CD4-positive, CD25-positive, alpha-beta regulatory T cell (primary cell): ENCODE data around the gene FGD3. TPM values are rescaled to one million over a fixed set of nuclear protein-coding genes. Genes with fewer than 3 reads are reported as not detected.
"Not testable (repeated sequence)": the region's sequence is repeated elsewhere in the genome, so short reads cannot be mapped to it uniquely, and the experiment has no call there.

Experiments used
- ATAC-seq, 2 donors: fragments of 150-1000 bp; cut with Tn5 transposase; one replicate each; pipeline ENCODE4 v1.10.0; 2021; ENCODE audit warnings: low read depth in 2 of 2, moderate number of reproducible peaks in 2 of 2, moderate library complexity in 1 of 2
- DNase-seq, 3 donors: peaks; one replicate each; pipeline versions ENCODE4 v3.0.0 to v3.0.0-alpha.2; 2012 to 2022; ENCODE audit warnings: mixed read lengths in 1 of 3
- H3K27ac ChIP-seq: one replicate; pipeline ENCODE4 v1.7.0; 2013; ENCODE audit warnings: mild to moderate bottlenecking, low read length; ENCODE audit not compliant: insufficient read depth, poor library complexity, severe bottlenecking
- H3K27me3 ChIP-seq: one replicate; pipeline ENCODE4 v1.7.0; 2013; ENCODE audit warnings: low read length; ENCODE audit not compliant: control insufficient read depth, insufficient read depth
- H3K36me3 ChIP-seq: one replicate; pipeline ENCODE4 v1.7.0; 2013; ENCODE audit warnings: mild to moderate bottlenecking, low read length, moderate library complexity; ENCODE audit not compliant: control insufficient read depth, insufficient read depth
- H3K4me1 ChIP-seq: 2 replicates; pipeline ENCODE4 v1.7.0; 2013; ENCODE audit warnings: mild to moderate bottlenecking, low read length; ENCODE audit not compliant: insufficient read depth, control insufficient read depth, poor library complexity, severe bottlenecking
- H3K4me3 ChIP-seq: one replicate; pipeline ENCODE4 v1.7.0; 2013; ENCODE audit warnings: low read depth, mild to moderate bottlenecking, low read length, moderate library complexity
- H3K9me3 ChIP-seq, 2 experiments: 1 replicate in 1 of 2; 2 replicates in 1 of 2; pipeline ENCODE4 v1.7.0; 2013; ENCODE audit warnings: low read length in 2 of 2, mild to moderate bottlenecking in 1 of 2, moderate library complexity in 1 of 2; ENCODE audit not compliant: control insufficient read depth in 2 of 2
- H3K27ac Mint-ChIP-seq, 3 donors: one replicate each; pipeline ENCODE4 v1.8.0; 2020 to 2022; ENCODE audit warnings: mild to moderate bottlenecking in 3 of 3, mixed read lengths in 3 of 3, moderate library complexity in 2 of 3
- H3K27me3 Mint-ChIP-seq: one replicate; pipeline ENCODE4 v1.8.0; 2022; ENCODE audit warnings: mild to moderate bottlenecking, mixed read lengths
- H3K36me3 Mint-ChIP-seq: one replicate; pipeline ENCODE4 v1.8.0; 2020; ENCODE audit warnings: mixed read lengths
- H3K4me1 Mint-ChIP-seq, 4 donors: one replicate each; pipeline ENCODE4 v1.8.0; 2020 to 2022; ENCODE audit warnings: mixed read lengths in 4 of 4, mild to moderate bottlenecking in 1 of 4
- H3K4me3 Mint-ChIP-seq, 4 donors: one replicate each; pipeline ENCODE4 v1.8.0; 2020 to 2022; ENCODE audit warnings: mild to moderate bottlenecking in 4 of 4, mixed read lengths in 4 of 4, moderate library complexity in 3 of 4
- H3K9me3 Mint-ChIP-seq, 7 donors: one replicate each; pipeline ENCODE4 v1.8.0; 2020 to 2022; ENCODE audit warnings: mixed read lengths in 7 of 7, mild to moderate bottlenecking in 3 of 7, moderate library complexity in 2 of 7
- polyA plus RNA-seq, 4 donors: library from polyadenylated mRNA; unstranded; fragments of 300-500 nt; fragmentation: Illumina TruSeq; gene quantifications; one replicate each; pipeline ENCODE4 v1.2.3, GENCODE V29; 2021
- total RNA-seq: library from RNA; stranded (reverse); gene quantifications from one replicate; pipeline ENCODE4 v1.2.3, GENCODE V29; 2022

Gene FGD3, protein sequence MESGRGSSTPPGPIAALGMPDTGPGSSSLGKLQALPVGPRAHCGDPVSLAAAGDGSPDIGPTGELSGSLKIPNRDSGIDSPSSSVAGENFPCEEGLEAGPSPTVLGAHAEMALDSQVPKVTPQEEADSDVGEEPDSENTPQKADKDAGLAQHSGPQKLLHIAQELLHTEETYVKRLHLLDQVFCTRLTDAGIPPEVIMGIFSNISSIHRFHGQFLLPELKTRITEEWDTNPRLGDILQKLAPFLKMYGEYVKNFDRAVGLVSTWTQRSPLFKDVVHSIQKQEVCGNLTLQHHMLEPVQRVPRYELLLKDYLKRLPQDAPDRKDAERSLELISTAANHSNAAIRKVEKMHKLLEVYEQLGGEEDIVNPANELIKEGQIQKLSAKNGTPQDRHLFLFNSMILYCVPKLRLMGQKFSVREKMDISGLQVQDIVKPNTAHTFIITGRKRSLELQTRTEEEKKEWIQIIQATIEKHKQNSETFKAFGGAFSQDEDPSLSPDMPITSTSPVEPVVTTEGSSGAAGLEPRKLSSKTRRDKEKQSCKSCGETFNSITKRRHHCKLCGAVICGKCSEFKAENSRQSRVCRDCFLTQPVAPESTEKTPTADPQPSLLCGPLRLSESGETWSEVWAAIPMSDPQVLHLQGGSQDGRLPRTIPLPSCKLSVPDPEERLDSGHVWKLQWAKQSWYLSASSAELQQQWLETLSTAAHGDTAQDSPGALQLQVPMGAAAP
- total RNA-seq (188 TPM), polyA plus RNA-seq (100 to 1,000 TPM in 1 of 4 donors, 10 to 100 TPM in 3; 71.6 to 105 (median 87.2) TPM)

DNA sequence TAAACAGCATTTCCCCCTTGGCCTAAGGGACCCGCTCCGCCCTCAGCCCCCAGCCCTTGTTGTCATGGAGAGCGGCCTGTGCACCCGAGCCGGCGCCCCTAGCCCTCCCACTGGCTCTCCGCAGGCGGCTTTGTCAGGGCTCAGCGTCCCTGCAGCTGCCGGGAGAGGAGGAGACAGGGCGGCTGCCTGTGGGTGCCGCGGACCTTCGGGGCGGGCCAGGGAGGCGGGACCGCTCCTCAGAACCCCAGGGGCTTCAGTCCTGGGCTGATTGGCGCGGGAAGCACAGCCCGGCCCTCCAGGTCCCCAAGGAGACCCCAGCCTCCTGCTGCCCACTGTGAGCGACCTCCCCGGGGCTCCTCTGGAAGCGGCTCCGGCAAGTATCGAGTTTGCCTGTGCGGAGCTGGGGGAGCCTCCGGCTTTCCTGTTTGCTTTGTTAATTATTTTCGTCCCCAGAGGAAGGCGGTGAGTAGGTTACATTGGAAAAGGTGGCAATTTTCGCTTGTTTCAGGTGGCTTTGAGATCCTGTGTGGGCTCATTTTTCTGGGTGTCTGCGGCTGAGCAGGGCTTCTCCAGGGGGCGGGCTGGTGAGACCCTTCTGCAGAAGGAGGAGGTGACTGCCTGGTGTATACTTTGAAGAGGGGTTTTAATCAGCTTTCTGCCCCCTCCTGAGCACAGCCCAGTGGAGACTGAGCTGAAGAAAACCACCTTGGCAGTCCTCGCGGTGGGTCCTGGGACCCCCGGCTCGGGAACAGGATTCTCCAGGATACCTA is at the start of gene FGD3:
FGD3 (plus strand) TSS at position 256 of the 770 bp plus-strand sequence. CDS start 28,734 bp downstream, outside the sequence.
- H3K9me3 Mint-ChIP-seq: no peaks in the 10 kb centered on the region
- peaks cover 11% of the 10 kb centered on the region for H3K27me3 Mint-ChIP-seq
- Histone ChIP-seq H3K4me1 (peaks cover 55% of the 10 kb centered on the region), H3K27ac (peak within 1 kb of the TSS; percentile 56), H3K27me3 (no peaks in the 10 kb centered on the region), H3K9me3 (no peaks in the 10 kb centered on the region), H3K4me3 (peak within 1 kb of the TSS; percentile 90), H3K36me3 (no peaks in the 10 kb centered on the region)
- no peaks in the 10 kb centered on the region for H3K36me3 Mint-ChIP-seq
- H3K4me3 Mint-ChIP-seq: peak within 1 kb of the TSS; percentile 96 to 99 (median 98)
- peaks cover 21 to 68% (median 34%) of the 10 kb centered on the region in 4 donors for H3K4me1 Mint-ChIP-seq
- H3K27ac Mint-ChIP-seq: peak within 1 kb of the TSS; percentile 85 to 98 (median 92)
- ATAC-seq (peak; percentile 59 to 73), DNase-seq (peak in 2 of 3 donors; percentile 38 to 53)

DNA sequence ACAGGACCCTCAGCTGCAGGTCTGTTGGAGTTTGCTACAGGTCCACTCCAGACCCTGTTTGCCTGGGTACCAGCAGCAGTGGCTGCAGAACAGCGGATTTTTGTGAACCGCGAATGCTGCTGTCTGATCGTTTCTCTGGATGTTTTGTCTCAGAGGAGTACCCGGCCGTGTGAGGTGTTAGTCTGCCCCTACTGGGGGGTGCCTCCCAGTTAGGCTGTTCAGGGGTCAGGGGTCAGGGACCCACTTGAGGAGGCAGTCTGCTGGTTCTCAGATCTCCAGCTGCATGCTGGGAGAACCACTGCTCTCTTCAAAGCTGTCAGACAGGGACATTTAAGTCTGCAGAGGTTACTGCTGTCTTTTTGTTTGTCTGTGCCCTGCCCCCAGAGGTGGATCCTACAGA is 42.2 kb upstream of the FGD3 start:
- H3K27ac Mint-ChIP-seq, H3K4me1 Mint-ChIP-seq, H3K4me1 ChIP-seq, H3K36me3 ChIP-seq, H3K9me3 Mint-ChIP-seq, DNase-seq, ATAC-seq, H3K4me3 Mint-ChIP-seq, H3K27ac ChIP-seq, H3K36me3 Mint-ChIP-seq, H3K9me3 ChIP-seq, H3K4me3 ChIP-seq, H3K27me3 ChIP-seq: not testable (repeated sequence)
- H3K27me3 Mint-ChIP-seq: peaks cover 15% of the 10 kb centered on the region

DNA sequence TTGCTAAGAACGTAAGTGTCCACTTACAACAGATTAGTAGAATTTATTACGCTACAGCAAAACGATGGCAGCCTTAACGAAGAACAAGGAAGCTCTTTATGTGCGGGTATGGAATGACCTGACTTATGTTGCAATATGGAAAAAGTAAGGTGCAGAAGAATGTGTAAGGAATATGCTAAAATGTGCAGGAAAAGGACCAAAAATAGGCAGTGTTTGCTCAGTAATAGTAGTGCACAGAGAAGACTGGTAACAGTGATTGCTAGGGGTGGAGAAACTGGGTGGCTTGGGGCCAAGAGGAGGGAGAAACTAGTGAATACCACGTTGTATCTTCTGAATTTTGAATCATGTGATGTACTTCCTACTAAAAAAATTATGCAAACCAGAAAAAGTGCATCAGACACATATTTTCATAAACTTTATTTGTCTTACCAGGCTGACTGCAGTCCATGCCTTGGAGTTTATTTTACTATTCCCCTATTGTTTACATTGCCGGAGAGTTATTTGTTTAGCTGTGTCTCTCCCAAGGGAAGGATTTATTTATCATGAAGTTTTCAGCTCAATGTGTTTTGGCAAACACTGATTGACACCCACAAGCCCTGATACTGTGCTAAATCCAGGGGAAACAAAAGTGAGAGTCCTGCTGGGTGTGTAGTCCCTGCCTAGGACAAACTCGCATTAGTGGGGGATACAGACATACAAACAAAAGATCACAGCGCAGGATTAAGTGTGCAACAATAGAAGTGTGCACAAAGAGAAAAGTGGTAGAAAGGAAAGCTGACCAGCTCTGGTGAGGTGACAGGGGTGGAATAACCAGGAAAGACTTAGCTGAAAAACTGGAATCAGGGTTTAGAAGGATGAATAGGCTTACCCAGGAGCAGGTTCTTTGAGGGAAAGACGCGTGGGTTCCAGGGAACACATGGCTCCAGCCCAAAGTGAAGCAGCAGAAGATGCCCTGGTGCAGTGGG is 35.5 kb upstream of the FGD3 start:
- H3K27me3 Mint-ChIP-seq: peaks cover 42% of the 10 kb centered on the region
- peaks cover 0 to 9% (median 4%) of the 10 kb centered on the region in 4 donors for H3K4me1 Mint-ChIP-seq
- DNase-seq (no peak), ATAC-seq (no peak)
- no peak overlapping the region for H3K4me3 Mint-ChIP-seq
- H3K4me1 ChIP-seq: no peaks in the 10 kb centered on the region
- peaks cover 9% of the 10 kb centered on the region for H3K27me3 ChIP-seq
- peaks cover 0 to 2% (median 0%) of the 10 kb centered on the region in 7 donors for H3K9me3 Mint-ChIP-seq
- no peak overlapping the region for H3K4me3 ChIP-seq
- no peaks in the 10 kb centered on the region for H3K36me3 Mint-ChIP-seq
- no peaks in the 10 kb centered on the region for H3K9me3 ChIP-seq
- no peak overlapping the region for H3K27ac ChIP-seq
- H3K27ac Mint-ChIP-seq: no peak overlapping the region
- H3K36me3 ChIP-seq: no peaks in the 10 kb centered on the region

DNA sequence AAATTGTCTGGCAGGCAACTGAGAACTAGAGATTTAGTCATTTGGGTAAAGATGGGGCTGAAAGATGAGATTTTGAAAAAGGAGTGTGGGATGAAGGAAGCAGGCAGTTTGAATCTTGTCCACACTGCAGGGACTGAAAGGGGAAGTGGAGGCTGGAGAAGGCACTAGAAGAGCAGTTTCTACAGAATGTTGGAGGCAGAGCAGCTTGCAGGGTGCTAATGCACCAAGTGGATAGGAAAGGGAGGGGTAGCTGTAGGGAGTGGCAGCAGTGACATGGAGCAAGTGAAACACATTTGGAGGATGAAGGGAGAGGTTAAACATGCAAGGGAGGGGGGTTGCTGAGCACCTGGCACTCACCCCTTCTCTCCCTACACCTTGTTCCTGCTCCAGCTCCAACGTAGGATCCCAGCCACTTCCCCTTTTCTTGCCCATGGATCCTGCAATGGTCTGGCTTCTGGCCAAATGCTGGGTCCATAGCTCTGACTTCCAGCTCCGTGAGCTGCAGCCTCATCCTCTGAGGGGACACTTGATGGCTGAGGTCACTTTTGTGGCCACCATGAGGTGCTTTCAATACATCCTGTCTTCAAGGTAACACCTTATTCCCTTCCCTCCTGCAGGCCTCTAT is 30.0 kb upstream of the FGD3 start:
- no peak for ATAC-seq
- peaks cover 0 to 14% (median 7%) of the 10 kb centered on the region in 4 donors for H3K4me1 Mint-ChIP-seq
- no peaks in the 10 kb centered on the region for H3K9me3 Mint-ChIP-seq

DNA sequence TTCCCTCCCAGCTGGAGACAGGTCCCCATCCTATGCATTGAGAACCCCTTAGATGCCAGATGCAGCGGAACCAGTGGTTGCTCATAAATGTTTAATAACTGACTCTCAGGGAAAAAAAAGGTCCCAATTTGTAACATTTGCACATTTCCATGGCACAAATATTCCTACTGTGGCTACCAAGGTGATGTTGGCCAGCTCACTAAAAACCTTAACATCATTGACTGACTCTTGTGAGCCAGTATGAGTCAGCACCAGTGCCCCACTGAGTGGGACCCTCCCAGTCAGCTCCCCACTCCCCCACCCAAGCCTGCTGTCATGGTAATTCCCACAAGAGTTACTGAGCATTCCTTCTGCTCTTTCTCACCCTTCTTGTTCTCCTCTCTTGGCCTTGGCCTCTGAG is 26.9 kb upstream of the FGD3 start:
- Mint-ChIP-seq H3K27me3 (peaks cover 11% of the 10 kb centered on the region), H3K27ac (no peak overlapping the region)
- no peak for DNase-seq

More for the DNA sequence above, 30.0 kb upstream of the FGD3 start:
- Histone ChIP-seq H3K4me1 (no peaks in the 10 kb centered on the region), H3K4me3 (no peak overlapping the region), H3K36me3 (no peaks in the 10 kb centered on the region), H3K27me3 (no peaks in the 10 kb centered on the region), H3K27ac (no peak overlapping the region), H3K9me3 (no peaks in the 10 kb centered on the region)
- Mint-ChIP-seq H3K4me3 (no peak overlapping the region), H3K27ac (peak overlapping the region in 2 of 3 donors; percentile 7 to 70), H3K36me3 (no peaks in the 10 kb centered on the region), H3K27me3 (peaks cover 19% of the 10 kb centered on the region)
- DNase-seq: no peak

DNA sequence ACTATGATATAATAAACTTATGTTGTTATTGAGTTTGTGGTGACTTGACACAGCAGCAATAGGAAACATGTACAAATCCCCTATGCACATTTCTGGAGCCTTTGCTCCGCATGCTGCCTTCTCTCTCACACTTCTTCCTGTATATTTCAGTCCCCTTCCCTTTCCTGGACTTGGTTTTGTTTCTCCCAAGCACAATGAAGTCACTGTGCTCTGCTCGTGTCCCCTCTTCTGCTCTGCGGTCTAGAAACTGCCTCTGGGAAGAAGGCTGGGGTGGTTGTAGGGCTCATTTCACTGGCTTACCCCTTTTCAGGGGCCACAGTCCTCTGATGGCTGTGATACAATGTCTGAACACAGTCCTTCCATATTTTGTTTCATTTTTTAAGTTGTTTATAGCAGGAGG is 15.7 kb upstream of the FGD3 start:
- ATAC-seq (no peak), DNase-seq (no peak)
- H3K4me3 Mint-ChIP-seq: no peak overlapping the region
- Histone ChIP-seq H3K27ac (no peak overlapping the region), H3K4me3 (no peak overlapping the region), H3K9me3 (no peaks in the 10 kb centered on the region), H3K4me1 (no peaks in the 10 kb centered on the region), H3K27me3 (peaks cover 5% of the 10 kb centered on the region), H3K36me3 (no peaks in the 10 kb centered on the region)
- peaks cover 0 to 8% (median 0%) of the 10 kb centered on the region in 7 donors for H3K9me3 Mint-ChIP-seq
- no peaks in the 10 kb centered on the region for H3K36me3 Mint-ChIP-seq
- H3K27me3 Mint-ChIP-seq: peaks cover 49% of the 10 kb centered on the region
- H3K4me1 Mint-ChIP-seq: peaks cover 0 to 4% (median 0%) of the 10 kb centered on the region in 4 donors
- no peak overlapping the region for H3K27ac Mint-ChIP-seq

More for the DNA sequence above, 26.9 kb upstream of the FGD3 start:
- ATAC-seq: no peak
- Histone ChIP-seq H3K9me3 (no peaks in the 10 kb centered on the region), H3K4me3 (no peak overlapping the region), H3K36me3 (no peaks in the 10 kb centered on the region), H3K27me3 (no peaks in the 10 kb centered on the region), H3K27ac (no peak overlapping the region), H3K4me1 (no peaks in the 10 kb centered on the region)
- Mint-ChIP-seq H3K9me3 (no peaks in the 10 kb centered on the region), H3K36me3 (no peaks in the 10 kb centered on the region), H3K4me1 (peaks cover 0 to 14% (median 6%) of the 10 kb centered on the region in 4 donors), H3K4me3 (no peak overlapping the region)
